ENCODE data around the gene LRRC58. TPM values are rescaled to one million over a fixed set of nuclear protein-coding genes. Genes with fewer than 3 reads are reported as not detected.

The LRRC58 gene
- total and polyA plus RNA-seq, 2 of the 13 experiments (the other 11 are each of a cell fraction or from before 2014, with no cell fraction given), result 9.7 to 17.3 TPM

DNA sequence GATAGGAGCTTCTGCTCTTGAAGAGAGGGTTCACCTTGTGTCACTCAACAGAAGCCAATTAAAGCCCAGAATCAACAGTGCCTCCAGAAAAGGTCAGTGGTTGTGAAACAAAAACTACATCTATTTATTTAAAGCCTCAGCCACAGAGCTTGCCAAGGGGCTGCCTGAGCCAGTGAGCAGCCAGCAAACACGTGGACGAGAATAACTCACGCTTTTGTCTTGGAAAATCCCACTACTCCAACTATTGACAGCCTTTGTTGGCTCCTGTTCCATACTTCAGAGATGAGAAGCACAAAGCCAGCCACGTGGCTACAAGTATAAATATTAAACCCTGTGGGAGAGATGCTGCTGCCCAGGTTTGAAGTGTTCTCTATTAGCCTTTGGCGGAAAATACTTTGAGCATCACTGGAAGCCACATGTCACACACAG is 74.4 kb downstream of the LRRC58 start (continued):
- no peak for TF ChIP-seq ZBTB33 (CRISPR knock-in tag; IDR thresholded peaks at IDR 0.05)
- no peak for TF ChIP-seq HOMEZ (CRISPR knock-in tag; IDR thresholded peaks at IDR 0.05; ENCODE audit: low read depth)
- no peak for TF ChIP-seq UBTF (CRISPR knock-in tag; IDR thresholded peaks at IDR 0.05)
- TF ChIP-seq NFE2L2 (IDR thresholded peaks at IDR 0.05; ENCODE audit: low read length), result no peak
- no peak for TF ChIP-seq NFE2 (CRISPR knock-in tag; IDR thresholded peaks at IDR 0.05)
- no peak for TF ChIP-seq BRCA1 (CRISPR knock-in tag; IDR thresholded peaks at IDR 0.05)
- peak in 1 of 2 experiments; percentile 79; a peak in 2 of 4 replicates for TF ChIP-seq EP300 (IDR thresholded peaks at IDR 0.05; ENCODE audit: low read depth in 2 of 2, low read length in 2 of 2)
- TF ChIP-seq EP300 (CRISPR knock-in tag; IDR thresholded peaks at IDR 0.05; ENCODE audit: borderline replicate concordance), result peak; percentile 48; the same call in 1 of the 2 replicates
- TF ChIP-seq, protein P1, sequence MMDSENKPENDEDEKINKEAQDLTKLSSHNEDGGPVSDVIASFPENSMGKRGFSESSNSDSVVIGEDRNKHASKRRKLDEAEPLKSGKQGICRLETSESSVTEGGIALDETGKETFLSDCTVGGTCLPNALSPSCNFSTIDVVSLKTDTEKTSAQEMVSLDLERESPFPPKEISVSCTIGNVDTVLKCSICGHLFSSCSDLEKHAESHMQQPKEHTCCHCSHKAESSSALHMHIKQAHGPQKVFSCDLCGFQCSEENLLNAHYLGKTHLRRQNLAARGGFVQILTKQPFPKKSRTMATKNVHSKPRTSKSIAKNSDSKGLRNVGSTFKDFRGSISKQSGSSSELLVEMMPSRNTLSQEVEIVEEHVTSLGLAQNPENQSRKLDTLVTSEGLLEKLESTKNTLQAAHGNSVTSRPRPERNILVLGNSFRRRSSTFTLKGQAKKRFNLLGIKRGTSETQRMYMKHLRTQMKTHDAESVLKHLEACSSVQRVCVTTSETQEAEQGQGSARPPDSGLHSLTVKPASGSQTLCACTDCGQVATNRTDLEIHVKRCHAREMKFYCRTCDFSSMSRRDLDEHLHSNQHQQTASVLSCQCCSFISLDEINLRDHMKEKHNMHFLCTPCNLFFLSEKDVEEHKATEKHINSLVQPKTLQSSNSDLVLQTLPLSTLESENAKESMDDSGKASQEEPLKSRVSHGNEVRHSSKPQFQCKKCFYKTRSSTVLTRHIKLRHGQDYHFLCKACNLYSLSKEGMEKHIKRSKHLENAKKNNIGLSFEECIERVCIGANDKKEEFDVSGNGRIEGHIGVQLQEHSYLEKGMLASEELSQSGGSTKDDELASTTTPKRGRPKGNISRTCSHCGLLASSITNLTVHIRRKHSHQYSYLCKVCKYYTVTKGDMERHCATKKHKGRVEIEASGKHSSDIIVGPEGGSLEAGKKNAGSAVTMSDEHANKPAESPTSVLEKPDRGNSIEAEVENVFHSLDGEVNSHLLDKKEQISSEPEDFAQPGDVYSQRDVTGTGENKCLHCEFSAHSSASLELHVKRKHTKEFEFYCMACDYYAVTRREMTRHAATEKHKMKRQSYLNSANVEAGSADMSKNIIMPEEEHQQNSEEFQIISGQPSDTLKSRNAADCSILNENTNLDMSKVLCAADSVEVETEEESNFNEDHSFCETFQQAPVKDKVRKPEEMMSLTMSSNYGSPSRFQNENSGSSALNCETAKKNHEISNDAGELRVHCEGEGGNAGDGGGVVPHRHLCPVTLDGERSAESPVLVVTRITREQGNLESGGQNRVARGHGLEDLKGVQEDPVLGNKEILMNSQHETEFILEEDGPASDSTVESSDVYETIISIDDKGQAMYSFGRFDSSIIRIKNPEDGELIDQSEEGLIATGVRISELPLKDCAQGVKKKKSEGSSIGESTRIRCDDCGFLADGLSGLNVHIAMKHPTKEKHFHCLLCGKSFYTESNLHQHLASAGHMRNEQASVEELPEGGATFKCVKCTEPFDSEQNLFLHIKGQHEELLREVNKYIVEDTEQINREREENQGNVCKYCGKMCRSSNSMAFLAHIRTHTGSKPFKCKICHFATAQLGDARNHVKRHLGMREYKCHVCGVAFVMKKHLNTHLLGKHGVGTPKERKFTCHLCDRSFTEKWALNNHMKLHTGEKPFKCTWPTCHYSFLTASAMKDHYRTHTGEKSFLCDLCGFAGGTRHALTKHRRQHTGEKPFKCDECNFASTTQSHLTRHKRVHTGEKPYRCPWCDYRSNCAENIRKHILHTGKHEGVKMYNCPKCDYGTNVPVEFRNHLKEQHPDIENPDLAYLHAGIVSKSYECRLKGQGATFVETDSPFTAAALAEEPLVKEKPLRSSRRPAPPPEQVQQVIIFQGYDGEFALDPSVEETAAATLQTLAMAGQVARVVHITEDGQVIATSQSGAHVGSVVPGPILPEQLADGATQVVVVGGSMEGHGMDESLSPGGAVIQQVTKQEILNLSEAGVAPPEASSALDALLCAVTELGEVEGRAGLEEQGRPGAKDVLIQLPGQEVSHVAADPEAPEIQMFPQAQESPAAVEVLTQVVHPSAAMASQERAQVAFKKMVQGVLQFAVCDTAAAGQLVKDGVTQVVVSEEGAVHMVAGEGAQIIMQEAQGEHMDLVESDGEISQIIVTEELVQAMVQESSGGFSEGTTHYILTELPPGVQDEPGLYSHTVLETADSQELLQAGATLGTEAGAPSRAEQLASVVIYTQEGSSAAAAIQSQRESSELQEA (CRISPR knock-in tag; IDR thresholded peaks at IDR 0.05; ENCODE audit: not compliant biosample characterization), result no peak
- no peak for TF ChIP-seq ZFP82 (CRISPR knock-in tag; IDR thresholded peaks at IDR 0.05; ENCODE audit: borderline replicate concordance)
- TF ChIP-seq ZFP36 (IDR thresholded peaks at IDR 0.05; ENCODE audit: borderline replicate concordance, low read depth, low read length, partially characterized antibody), result no peak
- peak; percentile 72 for TF ChIP-seq ZNF605 (CRISPR knock-in tag; IDR thresholded peaks at IDR 0.05)
- TF ChIP-seq ZBTB38 (CRISPR knock-in tag; IDR thresholded peaks at IDR 0.05), result no peak
- no peak for TF ChIP-seq ELF1 (CRISPR knock-in tag; IDR thresholded peaks at IDR 0.05)
- no peak for TF ChIP-seq ESRRA (CRISPR knock-in tag; IDR thresholded peaks at IDR 0.05; ENCODE audit: low read depth)

Data from HepG2 (cell line).